Esophagus squamous epithelium (tissue), 5 donors: ENCODE measurements around the gene PAM16. TPM values are rescaled to one million over a fixed set of nuclear protein-coding genes. Genes with fewer than 3 reads are reported as not detected.

Source experiments
- DNase-seq: peaks from one replicate; lab custom pipeline; 2025; lab: John Stamatoyannopoulos, UW
- H3K27ac ChIP-seq, 4 donors: fragments of 200-600 bp; sonication (generic); one replicate each; pipeline ENCODE4 v1.5.1; 2016 to 2019; ENCODE audit warnings: mild to moderate bottlenecking in 1 of 4
- H3K27me3 ChIP-seq, 4 donors: fragments of 200-600 bp; sonication (generic); 1 replicate in 3 of 4; 2 replicates in 1 of 4; pipeline versions ENCODE4 v1.5.1 to v1.6.0; 2017 to 2021; ENCODE audit warnings: antibody characterized with exemption in 1 of 4
- H3K36me3 ChIP-seq, 3 donors: fragments of 200-600 bp; sonication (generic); one replicate each; pipeline ENCODE4 v1.5.1; 2016 to 2019
- H3K4me1 ChIP-seq, 3 donors: fragments of 200-600 bp; sonication (generic); one replicate each; pipeline ENCODE4 v1.5.1; 2017 to 2019
- H3K4me3 ChIP-seq, 4 donors: fragments of 200-600 bp; sonication (generic); 1 replicate in 3 of 4; 2 replicates in 1 of 4; pipeline ENCODE4 v1.5.1; 2016 to 2019; ENCODE audit warnings: mild to moderate bottlenecking in 2 of 4, moderate library complexity in 1 of 4
- H3K9me3 ChIP-seq, 3 donors: fragments of 200-600 bp; sonication (generic); one replicate each; pipeline ENCODE4 v1.5.1; 2016 to 2019
- CTCF ChIP-seq, 6 experiments: fragments of 450-650 bp in 4 of 6; fragments of 200-600 bp in 2 of 6; sonication (generic) in 2 of 6; IDR thresholded peaks; one replicate each; pipeline ENCODE4 v1.5.1; 2016 to 2019; ENCODE audit warnings: antibody characterized with exemption in 6 of 6, mild to moderate bottlenecking in 4 of 6, moderate library complexity in 4 of 6
- POLR2A ChIP-seq, 4 donors: fragments of 450-650 bp; IDR thresholded peaks; one replicate each; pipeline ENCODE4 v1.6.1; 2017; ENCODE audit warnings: antibody characterized with exemption in 4 of 4, mild to moderate bottlenecking in 4 of 4, moderate library complexity in 3 of 4
- WGBS, 2 donors: methylation state at CpG; one replicate each; pipeline ENCODE4 v1.1.5; 2018; 5-methylcytosine and 5-hydroxymethylcytosine counted together
- intact Hi-C: fragments of 100-400 bp; cut with DNase I; formaldehyde crosslinking; loops from one replicate; pipeline ENCODE4 v1.15.0; 2022
- total RNA-seq, 4 donors: library from RNA; depleted of rRNA; stranded (reverse); fragments of >200 nt; gene quantifications; one replicate each; pipeline ENCODE4 v1.1.0, GENCODE V29; 2016
- donor health status: DM: yes; HTN: yes; CAD: no.

PAM16 gene
- total RNA-seq, 4 donors from 2014 or later: 29.5 to 40.8 (median 33.2) TPM

- DNase-seq: no peak
- intact Hi-C loops: no loop called here
- H3K4me3 ChIP-seq: no peak overlapping the region
- H3K9me3 ChIP-seq: no peaks in the 10 kb centered on the region
- peaks cover 0 to 62% (median 10%) of the 10 kb centered on the region in 3 donors for H3K36me3 ChIP-seq
- whole genome bisulfite sequencing, 2 donors: 36 to 45% methylated on average over 9 to 10 of the region's 27 CpGs
- no peaks in the 10 kb centered on the region for H3K27me3 ChIP-seq
- H3K27ac ChIP-seq: peak overlapping the region; percentile 58 to 80 (median 68)
- H3K4me1 ChIP-seq: peaks cover 16 to 36% (median 18%) of the 10 kb centered on the region in 3 donors
- TF ChIP-seq CTCF (IDR thresholded peaks at IDR 0.05) (no peak), POLR2A (IDR thresholded peaks at IDR 0.05) (no peak)
These were observed 41.5 kb upstream of the PAM16 start for GRCh38 chr16:4392382-4393239.

- WGBS, 2 donors: 50 to 66% methylated on average over 2 to 5 of the region's 22 CpGs
- Histone ChIP-seq H3K27me3 (no peaks in the 10 kb centered on the region), H3K9me3 (no peaks in the 10 kb centered on the region), H3K4me1 (peaks cover 16 to 43% (median 18%) of the 10 kb centered on the region in 3 donors), H3K36me3 (peaks cover 0 to 62% (median 10%) of the 10 kb centered on the region in 3 donors), H3K27ac (peak overlapping the region in 2 of 4 donors; percentile 64 to 71), H3K4me3 (no peak overlapping the region)
- DNase-seq: no peak
- TF ChIP-seq CTCF (IDR thresholded peaks at IDR 0.05) (no peak), POLR2A (IDR thresholded peaks at IDR 0.05) (no peak)
- intact Hi-C loops: no loop called here
These were observed 40.7 kb upstream of the PAM16 start for GRCh38 chr16:4391631-4392381.

- H3K9me3 ChIP-seq: no peaks in the 10 kb centered on the region
- TF ChIP-seq POLR2A (IDR thresholded peaks at IDR 0.05): no peak
- no peak for TF ChIP-seq CTCF (IDR thresholded peaks at IDR 0.05)
- intact Hi-C loops: no loop called here
- 85 to 91% methylated on average over 12 to 13 of the region's 18 CpGs for WGBS, 2 donors
- H3K4me3 ChIP-seq: no peak overlapping the region
- DNase-seq: no peak
- no peak overlapping the region for H3K27ac ChIP-seq
- H3K4me1 ChIP-seq: peaks cover 16 to 51% (median 18%) of the 10 kb centered on the region in 3 donors
- peaks cover 0 to 57% (median 10%) of the 10 kb centered on the region in 3 donors for H3K36me3 ChIP-seq
- no peaks in the 10 kb centered on the region for H3K27me3 ChIP-seq
These were observed 39.4 kb upstream of the PAM16 start for GRCh38 chr16:4390266-4391260.

GRCh38 chr16:4389051-4389955, 38.2 kb upstream of the PAM16 start:
- 41 to 79% methylated on average over 4 to 10 of the region's 27 CpGs for WGBS, 2 donors
- Histone ChIP-seq H3K4me1 (peaks cover 16 to 59% (median 18%) of the 10 kb centered on the region in 3 donors), H3K9me3 (no peaks in the 10 kb centered on the region), H3K27ac (peak overlapping the region; percentile 10 to 80 (median 54)), H3K36me3 (peaks cover 0 to 57% (median 10%) of the 10 kb centered on the region in 3 donors), H3K4me3 (no peak overlapping the region), H3K27me3 (no peaks in the 10 kb centered on the region)
- no peak for TF ChIP-seq CTCF (IDR thresholded peaks at IDR 0.05)
- TF ChIP-seq POLR2A (IDR thresholded peaks at IDR 0.05): no peak
- DNase-seq: no peak
- intact Hi-C loops: no loop called here
